Hepatocyte (in vitro differentiated cells): Measurements from ENCODE around the gene IFT22. TPM values are rescaled to one million over a fixed set of nuclear protein-coding genes. Genes with fewer than 3 reads are reported as not detected.
A peak's percentile ranks its signal among the peaks of the same experiment; 100 is the strongest.

Experiments used
- DNase-seq: peaks from one replicate; pipeline ENCODE4 v3.0.0-alpha.2; 2016; ENCODE audit warnings: low spot score
- H2AFZ ChIP-seq: fragments of 200-600 bp; sonication (generic); 2 replicates; pipeline ENCODE4 v1.6.0; 2016; ENCODE audit warnings: antibody characterized with exemption, mild to moderate bottlenecking
- H3K27ac ChIP-seq: fragments of 200-600 bp; sonication (generic); 2 replicates; pipeline ENCODE4 v1.5.1; 2016; ENCODE audit warnings: mild to moderate bottlenecking
- H3K27me3 ChIP-seq: fragments of 200-600 bp; sonication (generic); 2 replicates; pipeline ENCODE4 v1.6.1; 2016
- H3K36me3 ChIP-seq: fragments of 200-600 bp; sonication (generic); replicated peaks from 2 replicates; pipeline ENCODE4 v1.5.1; 2016; ENCODE audit warnings: low read depth; ENCODE audit not compliant: insufficient read depth
- H3K4me1 ChIP-seq: fragments of 200-600 bp; sonication (generic); 2 replicates; pipeline ENCODE4 v1.5.1; 2016; ENCODE audit warnings: mild to moderate bottlenecking, moderate library complexity; ENCODE audit not compliant: insufficient read depth
- H3K4me2 ChIP-seq: fragments of 200-600 bp; sonication (generic); 2 replicates; pipeline ENCODE4 v1.6.0; 2016
- H3K4me3 ChIP-seq: fragments of 200-600 bp; sonication (generic); 2 replicates; pipeline ENCODE4 v1.5.1; 2016; ENCODE audit warnings: mild to moderate bottlenecking
- H3K79me2 ChIP-seq: fragments of 200-600 bp; sonication (generic); 2 replicates; pipeline ENCODE4 v1.6.0; 2017; ENCODE audit warnings: mild to moderate bottlenecking
- H3K9me2 ChIP-seq: fragments of 200-600 bp; sonication (generic); replicated peaks from 2 replicates; pipeline ENCODE4 v1.6.0; 2017; ENCODE audit warnings: mild to moderate bottlenecking; ENCODE audit not compliant: insufficient read depth
- H3K9me3 ChIP-seq: fragments of 200-600 bp; sonication (generic); 2 replicates; pipeline ENCODE4 v1.5.1; 2016; ENCODE audit warnings: low read depth, mild to moderate bottlenecking
- H4K20me1 ChIP-seq: fragments of 200-600 bp; sonication (generic); 2 replicates; pipeline ENCODE4 v1.6.0; 2016; ENCODE audit warnings: mild to moderate bottlenecking; ENCODE audit not compliant: insufficient read depth, poor library complexity, severe bottlenecking
- EZH2 ChIP-seq: fragments of 200-600 bp; sonication (generic); IDR thresholded peaks from 2 replicates; pipeline ENCODE4 v1.6.1; 2016; ENCODE audit warnings: antibody characterized with exemption, mild to moderate bottlenecking, borderline replicate concordance
- EZH2phosphoT487 ChIP-seq: fragments of 200-600 bp; sonication (generic); IDR thresholded peaks from one replicate; pipeline ENCODE4 v1.6.1; 2018; ENCODE audit warnings: antibody characterized with exemption, mild to moderate bottlenecking, low read depth, moderate library complexity; ENCODE audit not compliant: unreplicated experiment, severe bottlenecking
- WGBS: methylation state at CpG from one replicate; pipeline ENCODE4 v1.1.6; 2016; ENCODE audit warnings: low lambda C conversion rate; ENCODE audit errors: missing lambda C conversion rate; 5-methylcytosine and 5-hydroxymethylcytosine counted together
- polyA plus RNA-seq: library from polyadenylated mRNA; unstranded; fragments of >200 nt; fragmentation: Nextera tagmentation; extraction: Ambion mirVana; gene quantifications from 2 replicates; pipeline ENCODE4 v1.2.1, GENCODE V29; 2016
- total RNA-seq: library from RNA; depleted of rRNA; stranded (reverse); fragments of >200 nt; gene quantifications from 2 replicates; pipeline ENCODE4 v1.2.3, GENCODE V29; 2014
- TF ChIP-seq, protein P1 (sequence below): fragments of 200-600 bp; sonication (generic); IDR thresholded peaks from 2 replicates; pipeline ENCODE4 v1.5.1; 2016; ENCODE audit warnings: antibody characterized with exemption, mild to moderate bottlenecking; ENCODE audit not compliant: poor library complexity

The IFT22 gene
- total and polyA plus RNA-seq, 2 experiments from 2014 or later = 24.2 to 42.2 TPM

GRCh38 chr7:101367676-101368075 is 46.1 kb upstream of the IFT22 start:
- Histone ChIP-seq H3K4me1 (peaks cover 7% of the 10 kb centered on the region), H4K20me1 (no peaks in the 10 kb centered on the region), H3K9me3 (no peaks in the 10 kb centered on the region), H3K27me3 (peaks cover 2% of the 10 kb centered on the region), H2AFZ (no peak overlapping the region), H3K4me3 (no peak overlapping the region), H3K4me2 (no peak overlapping the region), H3K27ac (no peak overlapping the region), H3K9me2 (no peaks in the 10 kb centered on the region), H3K36me3 (no peaks in the 10 kb centered on the region), H3K79me2 (peaks cover 2% of the 10 kb centered on the region)
- no peak for DNase-seq
- TF ChIP-seq EZH2phosphoT487 = no peak
- TF ChIP-seq, protein P1, sequence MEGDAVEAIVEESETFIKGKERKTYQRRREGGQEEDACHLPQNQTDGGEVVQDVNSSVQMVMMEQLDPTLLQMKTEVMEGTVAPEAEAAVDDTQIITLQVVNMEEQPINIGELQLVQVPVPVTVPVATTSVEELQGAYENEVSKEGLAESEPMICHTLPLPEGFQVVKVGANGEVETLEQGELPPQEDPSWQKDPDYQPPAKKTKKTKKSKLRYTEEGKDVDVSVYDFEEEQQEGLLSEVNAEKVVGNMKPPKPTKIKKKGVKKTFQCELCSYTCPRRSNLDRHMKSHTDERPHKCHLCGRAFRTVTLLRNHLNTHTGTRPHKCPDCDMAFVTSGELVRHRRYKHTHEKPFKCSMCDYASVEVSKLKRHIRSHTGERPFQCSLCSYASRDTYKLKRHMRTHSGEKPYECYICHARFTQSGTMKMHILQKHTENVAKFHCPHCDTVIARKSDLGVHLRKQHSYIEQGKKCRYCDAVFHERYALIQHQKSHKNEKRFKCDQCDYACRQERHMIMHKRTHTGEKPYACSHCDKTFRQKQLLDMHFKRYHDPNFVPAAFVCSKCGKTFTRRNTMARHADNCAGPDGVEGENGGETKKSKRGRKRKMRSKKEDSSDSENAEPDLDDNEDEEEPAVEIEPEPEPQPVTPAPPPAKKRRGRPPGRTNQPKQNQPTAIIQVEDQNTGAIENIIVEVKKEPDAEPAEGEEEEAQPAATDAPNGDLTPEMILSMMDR = no peak
- no peak for TF ChIP-seq EZH2
- 73% methylated on average over 1 of the region's 1 CpG for WGBS

GRCh38 chr7:101365956-101366355 is 44.3 kb upstream of the IFT22 start:
- Histone ChIP-seq H4K20me1 (no peaks in the 10 kb centered on the region), H3K9me3 (no peaks in the 10 kb centered on the region), H3K36me3 (no peaks in the 10 kb centered on the region), H3K79me2 (peaks cover 2% of the 10 kb centered on the region), H3K4me3 (no peak overlapping the region), H3K4me2 (no peak overlapping the region), H3K4me1 (peaks cover 7% of the 10 kb centered on the region), H3K27me3 (peaks cover 10% of the 10 kb centered on the region), H3K9me2 (no peaks in the 10 kb centered on the region), H2AFZ (no peak overlapping the region), H3K27ac (no peak overlapping the region)
- TF ChIP-seq, protein P1 = no peak
- TF ChIP-seq EZH2 (no peak), EZH2phosphoT487 (no peak)
- no peak for DNase-seq
- 100% methylated on average over 2 of the region's 2 CpGs for WGBS

DNA sequence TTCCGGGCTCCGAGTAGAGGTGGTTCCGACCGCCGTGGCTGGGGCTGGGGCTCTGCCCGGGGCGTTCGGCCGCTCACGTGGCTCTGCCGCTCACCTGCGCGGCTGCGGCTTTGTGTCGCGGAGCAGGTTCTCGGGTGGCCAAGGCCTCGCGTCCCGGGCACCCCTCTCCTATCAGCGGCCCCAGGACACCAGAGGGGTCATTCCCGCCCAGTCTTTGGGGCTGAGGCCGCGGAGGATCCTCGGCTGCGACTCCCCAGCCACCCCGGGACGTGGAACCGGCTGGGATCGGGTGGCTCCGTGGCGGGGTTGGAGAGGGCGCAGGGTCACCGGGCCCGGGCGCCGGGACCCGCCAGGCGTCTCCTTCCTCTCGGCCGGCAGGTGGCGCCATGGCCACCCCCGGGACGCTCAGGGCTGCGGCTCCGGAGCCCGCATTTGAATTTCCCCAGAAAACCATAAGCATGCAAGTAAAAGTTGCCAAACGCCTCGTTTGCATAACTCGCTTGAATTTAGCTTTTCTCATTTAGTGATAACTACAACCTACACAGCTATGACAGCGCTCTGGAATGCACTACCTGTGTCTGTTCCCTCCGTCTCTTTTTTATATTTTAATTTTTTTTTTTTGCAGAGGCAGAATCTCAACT is 42.2 kb upstream of the IFT22 start:
- H2AFZ ChIP-seq = peak overlapping the region; percentile 83

More for the DNA sequence above, 42.2 kb upstream of the IFT22 start:
- H3K4me3 ChIP-seq = peak overlapping the region; percentile 86
- H3K9me3 ChIP-seq = no peaks in the 10 kb centered on the region
- H3K4me2 ChIP-seq = peak overlapping the region; percentile 96
- peaks cover 7% of the 10 kb centered on the region for H3K4me1 ChIP-seq
- H3K79me2 ChIP-seq = peaks cover 2% of the 10 kb centered on the region
- no peaks in the 10 kb centered on the region for H3K36me3 ChIP-seq
- H3K27ac ChIP-seq = peak overlapping the region; percentile 61
- 4% methylated on average over 44 of the region's 52 CpGs for WGBS
- H4K20me1 ChIP-seq = no peaks in the 10 kb centered on the region
- peaks cover 10% of the 10 kb centered on the region for H3K27me3 ChIP-seq
- peak; percentile 89 for DNase-seq
- H3K9me2 ChIP-seq = no peaks in the 10 kb centered on the region
- no peak for TF ChIP-seq EZH2
- TF ChIP-seq, protein P1 = peak; percentile 98
